ENCODE measurements around the gene NGF. TPM values are rescaled to one million over a fixed set of nuclear protein-coding genes. Genes with fewer than 3 reads are reported as not detected.
"Not testable (repeated sequence)": the region's sequence is repeated elsewhere in the genome, so short reads cannot be mapped to it uniquely, and the experiment has no call there.

NGF gene
- total and polyA plus RNA-seq, 9 of the 15 experiments (the other 6 are each of a cell fraction or from before 2014, with no cell fraction given): not detected

DNA sequence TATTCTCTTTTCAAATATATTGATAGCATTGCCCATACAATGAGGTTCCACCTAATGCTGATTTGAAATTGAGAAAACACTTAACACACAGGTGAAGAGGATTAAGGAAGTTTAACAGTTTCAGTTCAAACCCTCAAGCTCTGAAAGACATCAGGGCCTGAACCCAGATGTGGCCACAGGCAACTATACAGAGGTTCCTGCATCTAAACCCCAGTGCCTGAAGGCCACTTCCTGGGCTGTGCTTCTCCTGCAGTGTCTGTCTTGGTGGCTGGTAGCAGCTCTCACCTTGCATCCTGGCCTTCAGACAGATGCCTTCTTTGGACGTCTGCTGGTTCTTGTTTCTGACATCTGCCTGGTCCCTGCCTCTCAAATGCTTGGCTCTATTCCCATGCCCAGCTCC, 25.1 kb upstream of the NGF start:
- FAIRE-seq (no peak), ATAC-seq (no peak), DNase-seq (ENCODE audit: extremely low read depth in 1 of 4, low spot score in 3 of 4) (no peak)
- Histone ChIP-seq H3K79me2 (ENCODE audit: control insufficient read depth, insufficient read depth, low read length) (no peaks in the 10 kb centered on the region), H3K27ac (ENCODE audit: extremely low read depth, low read depth, low read length) (no peak overlapping the region), H3K9me1 (ENCODE audit: control insufficient read depth, insufficient read depth, low read length) (no peaks in the 10 kb centered on the region), H3K4me1 (replicated peaks in 1 of 2; ENCODE audit: control insufficient read depth in 2 of 2, insufficient read depth in 2 of 2, low read length in 2 of 2) (no peaks in the 10 kb centered on the region), H3K4me3 (no peak overlapping the region), H3K4me2 (ENCODE audit: insufficient read depth, low read length) (no peak overlapping the region), H4K20me1 (replicated peaks; ENCODE audit: control insufficient read depth, insufficient read depth, low read length) (no peaks in the 10 kb centered on the region), H2AFZ (ENCODE audit: low read depth, low read length) (no peak overlapping the region), H3K27me3 (ENCODE audit: control insufficient read depth in 2 of 2, insufficient read depth in 2 of 2, low read length in 2 of 2) (no peaks in the 10 kb centered on the region; a peak in 2 of 5 replicates), H3K9me3 (replicated peaks; ENCODE audit: control insufficient read depth, insufficient read depth, low read depth, low read length) (no peaks in the 10 kb centered on the region), H3K9ac (ENCODE audit: insufficient read depth in 1 of 2, low read depth in 2 of 2, low read length in 2 of 2) (no peak overlapping the region), H3K36me3 (ENCODE audit: control insufficient read depth, insufficient read depth, low read length) (no peaks in the 10 kb centered on the region)
- in situ Hi-C loops (cut with MboI) (no loop called here), intact Hi-C loops (cut with micrococcal nuclease) (no loop called here)
- TF ChIP-seq, protein P1, sequence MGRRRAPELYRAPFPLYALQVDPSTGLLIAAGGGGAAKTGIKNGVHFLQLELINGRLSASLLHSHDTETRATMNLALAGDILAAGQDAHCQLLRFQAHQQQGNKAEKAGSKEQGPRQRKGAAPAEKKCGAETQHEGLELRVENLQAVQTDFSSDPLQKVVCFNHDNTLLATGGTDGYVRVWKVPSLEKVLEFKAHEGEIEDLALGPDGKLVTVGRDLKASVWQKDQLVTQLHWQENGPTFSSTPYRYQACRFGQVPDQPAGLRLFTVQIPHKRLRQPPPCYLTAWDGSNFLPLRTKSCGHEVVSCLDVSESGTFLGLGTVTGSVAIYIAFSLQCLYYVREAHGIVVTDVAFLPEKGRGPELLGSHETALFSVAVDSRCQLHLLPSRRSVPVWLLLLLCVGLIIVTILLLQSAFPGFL (CRISPR knock-in tag; IDR thresholded peaks at IDR 0.05): no peak
- TF ChIP-seq ZNF311 (CRISPR knock-in tag; IDR thresholded peaks at IDR 0.05): no peak
- no peak for TF ChIP-seq FOXJ3 (CRISPR knock-in tag; IDR thresholded peaks at IDR 0.05)
- TF ChIP-seq, protein P2, sequence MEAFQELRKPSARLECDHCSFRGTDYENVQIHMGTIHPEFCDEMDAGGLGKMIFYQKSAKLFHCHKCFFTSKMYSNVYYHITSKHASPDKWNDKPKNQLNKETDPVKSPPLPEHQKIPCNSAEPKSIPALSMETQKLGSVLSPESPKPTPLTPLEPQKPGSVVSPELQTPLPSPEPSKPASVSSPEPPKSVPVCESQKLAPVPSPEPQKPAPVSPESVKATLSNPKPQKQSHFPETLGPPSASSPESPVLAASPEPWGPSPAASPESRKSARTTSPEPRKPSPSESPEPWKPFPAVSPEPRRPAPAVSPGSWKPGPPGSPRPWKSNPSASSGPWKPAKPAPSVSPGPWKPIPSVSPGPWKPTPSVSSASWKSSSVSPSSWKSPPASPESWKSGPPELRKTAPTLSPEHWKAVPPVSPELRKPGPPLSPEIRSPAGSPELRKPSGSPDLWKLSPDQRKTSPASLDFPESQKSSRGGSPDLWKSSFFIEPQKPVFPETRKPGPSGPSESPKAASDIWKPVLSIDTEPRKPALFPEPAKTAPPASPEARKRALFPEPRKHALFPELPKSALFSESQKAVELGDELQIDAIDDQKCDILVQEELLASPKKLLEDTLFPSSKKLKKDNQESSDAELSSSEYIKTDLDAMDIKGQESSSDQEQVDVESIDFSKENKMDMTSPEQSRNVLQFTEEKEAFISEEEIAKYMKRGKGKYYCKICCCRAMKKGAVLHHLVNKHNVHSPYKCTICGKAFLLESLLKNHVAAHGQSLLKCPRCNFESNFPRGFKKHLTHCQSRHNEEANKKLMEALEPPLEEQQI (IDR thresholded peaks at IDR 0.05): no peak
- no peak for TF ChIP-seq PCBP2 (IDR thresholded peaks at IDR 0.05; ENCODE audit: low read depth, low read length, poor library complexity, severe bottlenecking)
- no peak for TF ChIP-seq MEF2D (tag; conservative IDR thresholded peaks at IDR 0.05; ENCODE audit: low read depth)
- TF ChIP-seq DACH1 (IDR thresholded peaks at IDR 0.05; ENCODE audit: partially characterized antibody): no peak
- TF ChIP-seq SAFB2 (IDR thresholded peaks at IDR 0.05; ENCODE audit: borderline replicate concordance, low read depth, low read length, severe bottlenecking): no peak
- TF ChIP-seq KLF16 (IDR thresholded peaks at IDR 0.05): no peak
- BruUV-seq (replicated peaks): no TSS peak
- ChIA-PET CTCF (ENCODE audit: low intra/inter-chr PET ratio) (no interaction called here), POLR2A (interaction anchor here (0.5 to 0.7 kb wide), 4 partner anchors 91 to 908 kb away, joined by 3 to 5 read pairs (median 3); no protein-coding TSS in a partner anchor)
- 0% methylated on average over 1 of the region's 1 CpG for WGBS (ENCODE audit: insufficient coverage, low coverage, missing lambda C conversion rate)

DNA sequence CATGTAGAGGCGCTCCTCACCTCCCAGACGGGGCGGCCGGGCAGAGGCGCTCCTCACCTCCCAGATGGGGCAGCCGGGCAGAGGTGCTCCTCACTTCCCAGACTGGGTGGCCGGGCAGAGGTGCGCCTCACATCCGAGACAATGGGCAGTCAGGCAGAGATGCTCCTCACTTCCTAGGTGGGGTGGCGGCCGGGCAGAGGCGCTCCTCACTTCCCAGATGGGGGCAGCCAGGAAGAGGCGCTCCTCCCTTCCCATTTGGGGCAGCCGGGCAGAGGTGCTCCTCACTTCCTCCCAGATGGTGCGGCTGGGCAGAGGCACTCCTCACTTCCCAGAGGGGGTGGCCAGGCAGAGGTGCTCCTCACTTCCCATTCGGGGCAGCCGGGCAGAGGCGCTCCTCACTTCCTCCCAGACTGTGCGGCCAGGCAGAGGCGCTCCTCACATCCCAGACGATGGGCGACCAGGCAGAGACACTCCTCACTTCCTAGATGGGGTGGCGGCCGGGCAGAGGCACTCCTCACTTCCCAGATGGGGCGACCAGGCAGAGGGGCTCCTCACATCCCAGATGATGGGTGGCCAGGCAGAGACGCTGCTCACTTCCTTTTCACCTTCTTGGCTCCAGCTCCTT, 22.6 kb upstream of the NGF start:
- intact Hi-C loops (cut with micrococcal nuclease); H3K9me1 ChIP-seq (ENCODE audit: control insufficient read depth, insufficient read depth, low read length); H3K9ac ChIP-seq (ENCODE audit: insufficient read depth in 1 of 2, low read depth in 2 of 2, low read length in 2 of 2); ATAC-seq; H3K36me3 ChIP-seq (ENCODE audit: control insufficient read depth, insufficient read depth, low read length); H2AFZ ChIP-seq (ENCODE audit: low read depth, low read length); in situ Hi-C loops (cut with MboI); H3K9me3 ChIP-seq (replicated peaks; ENCODE audit: control insufficient read depth, insufficient read depth, low read depth, low read length); BruUV-seq (replicated peaks); H4K20me1 ChIP-seq (replicated peaks; ENCODE audit: control insufficient read depth, insufficient read depth, low read length); H3K4me2 ChIP-seq (ENCODE audit: insufficient read depth, low read length); H3K27ac ChIP-seq (ENCODE audit: extremely low read depth, low read depth, low read length); FAIRE-seq; DNase-seq (ENCODE audit: extremely low read depth in 1 of 4, low spot score in 3 of 4); CTCF ChIA-PET (ENCODE audit: low intra/inter-chr PET ratio); H3K4me1 ChIP-seq (replicated peaks in 1 of 2; ENCODE audit: control insufficient read depth in 2 of 2, insufficient read depth in 2 of 2, low read length in 2 of 2); POLR2A ChIA-PET; H3K79me2 ChIP-seq (ENCODE audit: control insufficient read depth, insufficient read depth, low read length); H3K4me3 ChIP-seq; H3K27me3 ChIP-seq (ENCODE audit: control insufficient read depth in 2 of 2, insufficient read depth in 2 of 2, low read length in 2 of 2): not testable (repeated sequence)
- 2% methylated on average over 19 of the region's 26 CpGs for WGBS (ENCODE audit: insufficient coverage, low coverage, missing lambda C conversion rate)
